CD14-positive monocyte (primary cell): ENCODE results near the gene ARFGEF2. TPM values are rescaled to one million over a fixed set of nuclear protein-coding genes. Genes with fewer than 3 reads are reported as not detected.

Source experiments
- DNase-seq, 3 donors: peaks; one replicate each; pipeline ENCODE4 v3.0.0-alpha.2; 2011 to 2022
- H2AFZ ChIP-seq: 2 replicates; pipeline ENCODE4 v1.6.0; 2012; ENCODE audit warnings: mild to moderate bottlenecking, low read depth, low read length, inconsistent platforms; ENCODE audit not compliant: insufficient read depth, poor library complexity, severe bottlenecking
- H3K27ac ChIP-seq, 2 donors: 1 replicate in 1 of 2; 2 replicates in 1 of 2; pipeline ENCODE4 v1.5.1; 2012 to 2013; ENCODE audit warnings: low read length in 2 of 2, control low read depth in 1 of 2, inconsistent platforms in 1 of 2, low read depth in 1 of 2, mild to moderate bottlenecking in 1 of 2
- H3K27me3 ChIP-seq, 2 donors: one replicate each; pipeline versions ENCODE4 v1.6.0 to v1.6.1; 2011 to 2013; ENCODE audit warnings: low read length in 2 of 2; ENCODE audit not compliant: control insufficient read depth in 2 of 2, insufficient read depth in 2 of 2
- H3K36me3 ChIP-seq, 2 donors: replicated peaks in 1 of 2; 1 replicate in 1 of 2; 2 replicates in 1 of 2; pipeline versions ENCODE4 v1.5.1 to v1.6.1; 2012 to 2013; ENCODE audit warnings: low read length in 2 of 2, control low read depth in 1 of 2, inconsistent platforms in 1 of 2, mild to moderate bottlenecking in 1 of 2; ENCODE audit not compliant: insufficient read depth in 2 of 2, control insufficient read depth in 1 of 2
- H3K4me1 ChIP-seq, 2 donors: 1 replicate in 1 of 2; 2 replicates in 1 of 2; pipeline versions ENCODE4 v1.5.1 to v1.6.1; 2012 to 2013; ENCODE audit warnings: low read length in 2 of 2, control low read depth in 1 of 2, inconsistent platforms in 1 of 2, mild to moderate bottlenecking in 1 of 2, moderate library complexity in 1 of 2; ENCODE audit not compliant: insufficient read depth in 2 of 2, control insufficient read depth in 1 of 2
- H3K4me2 ChIP-seq: replicated peaks from 2 replicates; pipeline ENCODE3; 2012; ENCODE audit warnings: low read length, moderate library complexity, mild to moderate bottlenecking; ENCODE audit not compliant: poor library complexity, severe bottlenecking; ENCODE audit errors: extremely low read depth
- H3K4me3 ChIP-seq, 3 experiments: fragments of 200-600 bp in 1 of 3; sonication (generic) in 1 of 3; replicated peaks in 1 of 3; 1 replicate in 2 of 3; 2 replicates in 1 of 3; pipeline ENCODE4 v1.5.1; 2011 to 2013; ENCODE audit warnings: low read length in 3 of 3, mild to moderate bottlenecking in 3 of 3, control low read depth in 2 of 3, low read depth in 2 of 3, inconsistent platforms in 1 of 3, moderate library complexity in 1 of 3
- H3K79me2 ChIP-seq: 2 replicates; pipeline ENCODE4 v1.6.0; 2012; ENCODE audit warnings: mild to moderate bottlenecking, control low read depth, inconsistent platforms, low read length, moderate library complexity; ENCODE audit not compliant: insufficient read depth
- H3K9ac ChIP-seq: 2 replicates; pipeline ENCODE4 v1.6.0; 2017; ENCODE audit warnings: low read length, mild to moderate bottlenecking; ENCODE audit not compliant: insufficient read depth, poor library complexity, severe bottlenecking
- H3K9me3 ChIP-seq, 2 donors: replicated peaks in 1 of 2; 1 replicate in 1 of 2; 2 replicates in 1 of 2; pipeline versions ENCODE4 v1.5.1 to v1.6.1; 2012 to 2013; ENCODE audit warnings: low read length in 2 of 2, control low read depth in 1 of 2; ENCODE audit not compliant: control insufficient read depth in 1 of 2, insufficient read depth in 1 of 2
- H4K20me1 ChIP-seq: 2 replicates; pipeline ENCODE4 v1.6.0; 2012; ENCODE audit warnings: mild to moderate bottlenecking, low read length, control low read depth, moderate library complexity; ENCODE audit not compliant: insufficient read depth
- H3K27ac Mint-ChIP-seq, 7 donors: one replicate each; pipeline ENCODE4 v1.8.0; 2020; ENCODE audit warnings: mild to moderate bottlenecking in 7 of 7, mixed read lengths in 7 of 7, moderate library complexity in 6 of 7, inconsistent platforms in 2 of 7
- H3K27me3 Mint-ChIP-seq, 3 donors: one replicate each; pipeline ENCODE4 v1.8.0; 2021 to 2022; ENCODE audit warnings: low read depth in 3 of 3, mild to moderate bottlenecking in 3 of 3, mixed read lengths in 3 of 3, moderate library complexity in 3 of 3, inconsistent platforms in 1 of 3
- H3K36me3 Mint-ChIP-seq, 2 donors: one replicate each; pipeline ENCODE4 v1.8.0; 2020; ENCODE audit warnings: mixed read lengths in 2 of 2, inconsistent platforms in 1 of 2, mild to moderate bottlenecking in 1 of 2
- H3K4me1 Mint-ChIP-seq: one replicate; pipeline ENCODE4 v1.8.0; 2020; ENCODE audit warnings: mild to moderate bottlenecking, mixed read lengths
- H3K4me3 Mint-ChIP-seq, 2 donors: one replicate each; pipeline ENCODE4 v1.8.0; 2020; ENCODE audit warnings: mild to moderate bottlenecking in 2 of 2, mixed read lengths in 2 of 2, moderate library complexity in 1 of 2
- H3K9me3 Mint-ChIP-seq, 7 donors: one replicate each; pipeline ENCODE4 v1.8.0; 2020 to 2022; ENCODE audit warnings: mixed read lengths in 7 of 7, mild to moderate bottlenecking in 6 of 7, moderate library complexity in 6 of 7, inconsistent platforms in 2 of 7
- WGBS: methylation state at CpG from one replicate; pipeline ENCODE4 v1.1.5; 2013; ENCODE audit warnings: missing lambda C conversion rate; ENCODE audit not compliant: insufficient coverage; 5-methylcytosine and 5-hydroxymethylcytosine counted together
- intact Hi-C, 2 donors: fragments of 100-400 bp; cut with micrococcal nuclease; formaldehyde crosslinking; loops; one replicate each; pipeline versions ENCODE4 v1.15.0 to v1.15.1; 2023
- polyA plus RNA-seq, 3 donors: library from polyadenylated mRNA; depleted of rRNA in 1 of 3; unstranded in 2 of 3; stranded (reverse) in 1 of 3; fragments of 300-500 nt in 2 of 3; fragments of >200 nt in 1 of 3; fragmentation: Illumina TruSeq in 2 of 3; gene quantifications; 1 replicate in 2 of 3; 2 replicates in 1 of 3; pipeline ENCODE4 v1.2.3, GENCODE V29; 2012 to 2021
- TF ChIP-seq, protein P1 (sequence below): fragments of 200-600 bp; IDR thresholded peaks from one replicate; pipeline ENCODE4 v1.8.0; 2022; ENCODE audit warnings: antibody characterized with exemption, mild to moderate bottlenecking

The ARFGEF2 gene
- polyA plus RNA-seq, 3 donors: 4.6 to 10.9 (median 5.5) TPM

DNA sequence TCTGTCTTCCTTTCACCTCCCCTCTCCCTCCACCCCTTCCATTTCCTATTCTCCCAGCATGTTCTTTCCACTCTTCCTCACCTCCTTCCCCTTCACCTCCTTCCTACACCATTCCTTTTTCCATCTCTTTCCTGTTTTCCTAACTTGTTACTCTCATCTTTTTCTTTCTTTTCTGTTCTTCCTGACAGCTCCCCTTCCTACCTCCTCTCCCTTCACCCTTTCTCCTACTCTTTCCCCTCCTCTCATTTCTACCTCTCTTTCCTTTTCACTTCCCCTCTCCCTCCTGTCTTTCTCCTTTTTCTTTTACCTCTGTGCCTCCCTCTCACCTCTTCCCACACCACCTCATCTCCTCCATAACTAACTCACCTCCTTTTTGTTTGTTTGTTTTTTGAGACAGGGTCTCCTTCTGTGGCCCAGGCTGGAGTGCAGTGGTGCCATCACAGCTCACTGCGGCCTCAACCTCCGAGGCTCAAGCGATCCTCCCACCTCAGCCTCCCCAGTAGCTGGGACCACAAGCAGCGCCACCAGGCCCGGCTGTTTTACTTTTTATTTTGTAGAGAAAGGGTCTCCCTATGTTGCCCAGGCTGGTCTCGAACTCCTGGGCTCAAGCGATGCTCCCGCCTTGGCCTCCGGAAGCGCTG is 864 bp upstream of the ARFGEF2 start:
- Histone ChIP-seq H3K36me3 (no peaks in the 10 kb centered on the region), H3K4me3 (peak overlapping the region; percentile 66 to 80 (median 77)), H3K27me3 (no peaks in the 10 kb centered on the region), H3K9ac (peak overlapping the region; percentile 99), H3K79me2 (peaks cover 41% of the 10 kb centered on the region), H4K20me1 (peaks cover 14% of the 10 kb centered on the region), H3K4me2 (peak overlapping the region; percentile 75), H3K4me1 (peaks cover 42 to 52% of the 10 kb centered on the region in 2 donors), H3K27ac (peak overlapping the region; percentile 88 to 98), H2AFZ (peak overlapping the region; percentile 71), H3K9me3 (no peaks in the 10 kb centered on the region)
- TF ChIP-seq, protein P1, sequence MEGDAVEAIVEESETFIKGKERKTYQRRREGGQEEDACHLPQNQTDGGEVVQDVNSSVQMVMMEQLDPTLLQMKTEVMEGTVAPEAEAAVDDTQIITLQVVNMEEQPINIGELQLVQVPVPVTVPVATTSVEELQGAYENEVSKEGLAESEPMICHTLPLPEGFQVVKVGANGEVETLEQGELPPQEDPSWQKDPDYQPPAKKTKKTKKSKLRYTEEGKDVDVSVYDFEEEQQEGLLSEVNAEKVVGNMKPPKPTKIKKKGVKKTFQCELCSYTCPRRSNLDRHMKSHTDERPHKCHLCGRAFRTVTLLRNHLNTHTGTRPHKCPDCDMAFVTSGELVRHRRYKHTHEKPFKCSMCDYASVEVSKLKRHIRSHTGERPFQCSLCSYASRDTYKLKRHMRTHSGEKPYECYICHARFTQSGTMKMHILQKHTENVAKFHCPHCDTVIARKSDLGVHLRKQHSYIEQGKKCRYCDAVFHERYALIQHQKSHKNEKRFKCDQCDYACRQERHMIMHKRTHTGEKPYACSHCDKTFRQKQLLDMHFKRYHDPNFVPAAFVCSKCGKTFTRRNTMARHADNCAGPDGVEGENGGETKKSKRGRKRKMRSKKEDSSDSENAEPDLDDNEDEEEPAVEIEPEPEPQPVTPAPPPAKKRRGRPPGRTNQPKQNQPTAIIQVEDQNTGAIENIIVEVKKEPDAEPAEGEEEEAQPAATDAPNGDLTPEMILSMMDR: no peak
- DNase-seq: no peak
- H3K27me3 Mint-ChIP-seq: peaks cover 0 to 4% (median 1%) of the 10 kb centered on the region in 3 donors
- H3K9me3 Mint-ChIP-seq: peaks cover 0 to 1% (median 0%) of the 10 kb centered on the region in 7 donors
- peak overlapping the region; percentile 94 to 97 for H3K4me3 Mint-ChIP-seq
- WGBS: 0% methylated on average over 4 of the region's 10 CpGs
- H3K27ac Mint-ChIP-seq: peak overlapping the region; percentile 99 to 100 (median 100)
- intact Hi-C loops: loop anchor here in 1 of 2 donors (5.0 to 10.0 kb wide), 3 partner anchors 93 to 1176 kb away; partner anchors contain the start of gene PREX1
- H3K36me3 Mint-ChIP-seq: no peaks in the 10 kb centered on the region
- peaks cover 51% of the 10 kb centered on the region for H3K4me1 Mint-ChIP-seq

DNA sequence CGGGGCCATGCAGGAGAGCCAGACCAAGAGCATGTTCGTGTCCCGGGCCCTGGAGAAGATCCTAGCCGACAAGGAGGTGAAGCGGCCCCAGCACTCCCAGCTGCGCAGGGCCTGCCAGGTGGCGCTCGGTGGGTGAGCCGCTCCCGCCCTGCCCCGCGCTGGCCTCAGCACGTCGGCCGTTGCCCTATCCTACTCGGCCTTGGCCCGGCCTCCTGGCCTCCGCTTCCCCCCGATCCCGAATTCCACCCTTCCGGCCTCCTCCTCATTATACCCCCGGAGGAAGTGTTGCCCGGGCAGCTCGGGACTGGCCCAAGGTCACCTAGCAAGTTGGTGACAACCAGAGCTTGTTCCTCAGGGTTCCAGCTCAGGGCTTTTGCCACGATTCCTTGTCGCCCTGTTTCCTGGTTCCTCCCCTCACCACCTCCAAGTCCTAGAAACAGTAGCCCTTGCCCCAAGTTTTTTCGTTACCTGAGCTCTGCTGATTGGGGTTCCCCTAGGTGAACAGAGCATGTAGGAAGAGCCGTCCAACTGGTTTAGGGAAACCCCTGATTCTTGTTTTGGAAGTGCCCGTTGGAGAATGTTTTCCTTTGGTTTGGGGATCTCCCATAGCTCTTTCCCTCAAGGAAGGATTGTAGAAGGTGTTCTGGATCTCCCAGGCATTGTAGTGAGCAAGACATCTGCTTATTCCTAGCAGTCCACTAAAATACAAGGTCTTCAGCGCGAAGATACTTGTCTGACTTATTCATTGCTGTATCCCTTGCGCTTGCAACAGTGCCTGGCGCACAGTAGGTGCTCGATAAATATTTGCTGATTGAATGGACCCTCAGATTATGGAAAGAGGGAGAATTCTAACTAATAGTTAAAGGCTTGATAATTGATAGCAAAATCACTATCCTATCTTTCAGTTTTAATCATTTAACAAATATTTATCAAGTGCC is 641 bp downstream of the ARFGEF2 start:
- Histone ChIP-seq H3K27me3 (no peaks in the 10 kb centered on the region), H3K4me2 (peak overlapping the region; percentile 75), H3K36me3 (no peaks in the 10 kb centered on the region), H4K20me1 (peaks cover 29% of the 10 kb centered on the region), H2AFZ (peak overlapping the region; percentile 71), H3K9ac (peak overlapping the region; percentile 99), H3K4me1 (peaks cover 49 to 60% of the 10 kb centered on the region in 2 donors), H3K4me3 (peak overlapping the region; percentile 60 to 80 (median 66)), H3K27ac (peak overlapping the region; percentile 88 to 98), H3K79me2 (peaks cover 56% of the 10 kb centered on the region), H3K9me3 (no peaks in the 10 kb centered on the region)
- peaks cover 0 to 1% (median 0%) of the 10 kb centered on the region in 7 donors for H3K9me3 Mint-ChIP-seq
- DNase-seq: peak in 1 of 3 donors; percentile 54
- peaks cover 0 to 3% of the 10 kb centered on the region in 2 donors for H3K36me3 Mint-ChIP-seq
- TF ChIP-seq, protein P1: no peak
- peaks cover 64% of the 10 kb centered on the region for H3K4me1 Mint-ChIP-seq
- 0% methylated on average over 24 of the region's 34 CpGs for WGBS
- intact Hi-C loops: loop anchor here in 1 of 2 donors (2.0 to 10.0 kb wide), 4 partner anchors 13 to 1177 kb away; partner anchors contain the start of gene PREX1
- peaks cover 0 to 1% (median 0%) of the 10 kb centered on the region in 3 donors for H3K27me3 Mint-ChIP-seq
- peak overlapping the region; percentile 93 to 94 for H3K4me3 Mint-ChIP-seq
- H3K27ac Mint-ChIP-seq: peak overlapping the region; percentile 96 to 99 (median 99)
